NB4 (cell line): ENCODE data around the gene SPATA13.

Experiments used
- MYC ChIP-seq: IDR thresholded peaks from 2 replicates; pipeline ENCODE4 v1.6.1; 2011; ENCODE audit warnings: low read depth, low read length
- POLR2A ChIP-seq: IDR thresholded peaks from 2 replicates; pipeline ENCODE4 v1.6.1; 2011; ENCODE audit warnings: mild to moderate bottlenecking; ENCODE audit not compliant: insufficient read length; ENCODE audit errors: extremely low read depth
- TF ChIP-seq, protein P1 (sequence below): IDR thresholded peaks from one replicate; pipeline ENCODE4 v1.5.1; 2012; ENCODE audit warnings: low read depth, low read length

DNA sequence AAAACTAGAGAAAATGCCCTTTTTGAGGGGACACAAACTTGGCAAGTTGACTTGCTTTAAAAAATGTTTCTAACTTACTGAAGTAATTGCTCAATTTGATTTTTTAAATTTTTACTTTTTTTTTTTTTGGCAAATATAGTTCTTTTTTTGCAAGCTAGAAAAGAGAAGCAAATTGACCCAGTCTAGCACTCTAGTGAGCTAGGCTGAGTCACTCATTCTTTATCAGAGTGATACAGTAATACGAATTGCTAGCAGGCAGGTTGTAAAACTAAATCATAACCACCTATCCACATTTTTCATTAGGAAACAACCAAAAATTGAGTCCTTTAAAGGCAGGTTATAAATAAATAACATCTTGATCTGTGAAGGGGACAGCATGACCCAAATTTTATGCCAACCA, 97.0 kb downstream of the SPATA13 start:
- TF ChIP-seq POLR2A (no peak), MYC (no peak)
- TF ChIP-seq, protein P1, sequence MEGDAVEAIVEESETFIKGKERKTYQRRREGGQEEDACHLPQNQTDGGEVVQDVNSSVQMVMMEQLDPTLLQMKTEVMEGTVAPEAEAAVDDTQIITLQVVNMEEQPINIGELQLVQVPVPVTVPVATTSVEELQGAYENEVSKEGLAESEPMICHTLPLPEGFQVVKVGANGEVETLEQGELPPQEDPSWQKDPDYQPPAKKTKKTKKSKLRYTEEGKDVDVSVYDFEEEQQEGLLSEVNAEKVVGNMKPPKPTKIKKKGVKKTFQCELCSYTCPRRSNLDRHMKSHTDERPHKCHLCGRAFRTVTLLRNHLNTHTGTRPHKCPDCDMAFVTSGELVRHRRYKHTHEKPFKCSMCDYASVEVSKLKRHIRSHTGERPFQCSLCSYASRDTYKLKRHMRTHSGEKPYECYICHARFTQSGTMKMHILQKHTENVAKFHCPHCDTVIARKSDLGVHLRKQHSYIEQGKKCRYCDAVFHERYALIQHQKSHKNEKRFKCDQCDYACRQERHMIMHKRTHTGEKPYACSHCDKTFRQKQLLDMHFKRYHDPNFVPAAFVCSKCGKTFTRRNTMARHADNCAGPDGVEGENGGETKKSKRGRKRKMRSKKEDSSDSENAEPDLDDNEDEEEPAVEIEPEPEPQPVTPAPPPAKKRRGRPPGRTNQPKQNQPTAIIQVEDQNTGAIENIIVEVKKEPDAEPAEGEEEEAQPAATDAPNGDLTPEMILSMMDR, result no peak
